HepG2 (cell line): ENCODE results near the gene KANK4. TPM values are rescaled to one million over a fixed set of nuclear protein-coding genes. Genes with fewer than 3 reads are reported as not detected.

Experiments
- ARID5B ChIP-seq: IDR thresholded peaks from 2 replicates; pipeline ENCODE4 v1.4.0; 2020; ENCODE audit warnings: mild to moderate bottlenecking, missing genetic modification reagents
- BCL6 ChIP-seq: IDR thresholded peaks from 2 replicates; pipeline ENCODE4 v1.6.1; 2016; ENCODE audit warnings: missing genetic modification reagents, missing compliant biosample characterization
- GABPB1 ChIP-seq: IDR thresholded peaks from 2 replicates; pipeline ENCODE4 v1.6.1; 2016; ENCODE audit warnings: mild to moderate bottlenecking, missing genetic modification reagents, moderate library complexity, missing compliant biosample characterization
- HMGXB4 ChIP-seq, 2 experiments: sonication (generic) in 1 of 2; formaldehyde crosslinking in 1 of 2; IDR thresholded peaks; 2 replicates each; pipeline versions ENCODE4 v1.4.0 to v1.6.1; 2018 to 2020; ENCODE audit warnings: missing genetic modification reagents in 2 of 2, borderline replicate concordance in 1 of 2, low read depth in 1 of 2, mild to moderate bottlenecking in 1 of 2, missing biosample characterization in 1 of 2
- HNF4A ChIP-seq: sonication (generic); formaldehyde crosslinking; IDR thresholded peaks from 2 replicates; pipeline ENCODE4 v1.4.0; 2020; ENCODE audit warnings: missing genetic modification reagents
- LBX2 ChIP-seq: sonication (generic); formaldehyde crosslinking; IDR thresholded peaks from 2 replicates; pipeline ENCODE4 v1.5.0; 2020; ENCODE audit warnings: missing genetic modification reagents, mild to moderate bottlenecking, borderline replicate concordance
- MAX ChIP-seq: IDR thresholded peaks from 2 replicates; pipeline ENCODE4 v1.6.1; 2012; ENCODE audit warnings: inconsistent platforms
- MTA1 ChIP-seq: sonication (generic); formaldehyde crosslinking; IDR thresholded peaks from 2 replicates; pipeline ENCODE4 v1.4.0; 2020; ENCODE audit warnings: missing genetic modification reagents, mild to moderate bottlenecking, borderline replicate concordance
- NFIB ChIP-seq: sonication (generic); formaldehyde crosslinking; IDR thresholded peaks from 2 replicates; pipeline ENCODE4 v1.9.0; 2021; ENCODE audit warnings: missing genetic modification reagents, mild to moderate bottlenecking, borderline replicate concordance
- NFIC ChIP-seq: IDR thresholded peaks from 2 replicates; pipeline ENCODE4 v1.6.1; 2012; ENCODE audit warnings: mild to moderate bottlenecking, low read length, inconsistent platforms
- POLR2AphosphoS5 ChIP-seq: IDR thresholded peaks from 2 replicates; pipeline ENCODE4 v1.6.1; 2012; ENCODE audit warnings: low read depth, low read length
- RERE ChIP-seq: IDR thresholded peaks from 2 replicates; pipeline ENCODE4 v1.6.1; 2016; ENCODE audit warnings: low read depth, missing genetic modification reagents, missing compliant biosample characterization
- TERF1 ChIP-seq: sonication (generic); formaldehyde crosslinking; IDR thresholded peaks from 2 replicates; pipeline ENCODE4 v1.8.0; 2022; ENCODE audit warnings: mild to moderate bottlenecking, missing genetic modification reagents, moderate library complexity
- polyA plus RNA-seq, 8 experiments: library from polyadenylated mRNA; depleted of rRNA in 3 of 8; stranded (reverse) in 7 of 8; unstranded in 1 of 8; fragments of >200 nt; fragmentation: Illumina TruSeq in 4 of 8; extraction: Trizol in 4 of 8; gene quantifications; 2 replicates each; pipeline versions ENCODE4 v1.2.1 to v1.2.3, GENCODE V29; 2011 to 2016; ENCODE audit warnings: low read depth in 4 of 8, missing spikeins in 1 of 8, mixed read lengths in 1 of 8; ENCODE audit not compliant: insufficient read depth in 1 of 8
- total RNA-seq, 5 experiments: library from RNA; depleted of rRNA; stranded (reverse); fragments of >200 nt; fragmentation: Illumina TruSeq; extraction: Trizol; gene quantifications; 2 replicates each; pipeline ENCODE4 v1.2.3, GENCODE V29; 2016; ENCODE audit warnings: low read depth in 1 of 5

The KANK4 gene
- total and polyA plus RNA-seq, 2 of the 13 experiments (the other 11 are each of a cell fraction or from before 2014, with no cell fraction given): 16.1 to 25.7 TPM

- TF ChIP-seq TERF1 (CRISPR knock-in tag) (peak; percentile 19; the same call in 1 of the 2 replicates), GABPB1 (CRISPR knock-in tag) (peak; percentile 54; the same call in 1 of the 2 replicates), POLR2AphosphoS5 (peak; percentile 54; the same call in 1 of the 2 replicates), NFIB (CRISPR knock-in tag) (no peak), HMGXB4 (CRISPR knock-in tag; IDR thresholded peaks at IDR 0.05; ENCODE audit: borderline replicate concordance in 1 of 2, low read depth in 1 of 2) (peak in 1 of 2 experiments; percentile 63; a peak in 2 of 4 replicates), BCL6 (CRISPR knock-in tag) (peak; percentile 50; the same call in 1 of the 2 replicates), ARID5B (peak; percentile 46), LBX2 (CRISPR knock-in tag) (no peak), MAX (peak; percentile 71), HNF4A (CRISPR knock-in tag) (peak; percentile 81), MTA1 (CRISPR knock-in tag) (peak; percentile 6; the same call in 1 of the 2 replicates), NFIC (no peak), RERE (CRISPR knock-in tag) (no peak)
Observed at GRCh38 chr1:62318756-62319544, at the start of gene KANK4 (continued).
